Liver (tissue), 3 donors: Measurements from ENCODE around the gene ERMARD.

Source experiments
- ATF3 ChIP-seq: IDR thresholded peaks from 2 replicates; pipeline ENCODE4 v1.6.1; 2016; ENCODE audit warnings: antibody characterized with exemption
- CTCF ChIP-seq: fragments of 150-350 bp; IDR thresholded peaks from 2 replicates; pipeline ENCODE4 v1.5.1; 2017; ENCODE audit warnings: improper control_type of control experiment, low read depth, low read length; ENCODE audit not compliant: missing input control
- EGR1 ChIP-seq, 2 donors: IDR thresholded peaks; 2 replicates each; pipeline ENCODE4 v1.6.1; 2016 to 2018; ENCODE audit warnings: antibody characterized with exemption in 2 of 2, low read depth in 2 of 2
- FOXA1 ChIP-seq: IDR thresholded peaks from 2 replicates; pipeline ENCODE4 v1.6.1; 2016; ENCODE audit warnings: antibody characterized with exemption
- GABPA ChIP-seq, 2 donors: IDR thresholded peaks in 1 of 2; conservative IDR thresholded peaks in 1 of 2; 2 replicates each; pipeline ENCODE4 v1.6.1; 2016; ENCODE audit warnings: antibody characterized with exemption in 2 of 2, mild to moderate bottlenecking in 1 of 2, moderate library complexity in 1 of 2
- HNF4A ChIP-seq, 2 donors: conservative IDR thresholded peaks; 2 replicates each; pipeline ENCODE4 v1.6.1; 2016; ENCODE audit warnings: antibody characterized with exemption in 2 of 2, mild to moderate bottlenecking in 2 of 2
- JUND ChIP-seq, 2 donors: IDR thresholded peaks; 2 replicates each; pipeline ENCODE4 v1.6.1; 2016; ENCODE audit warnings: antibody characterized with exemption in 2 of 2
- MAX ChIP-seq: IDR thresholded peaks from 2 replicates; pipeline ENCODE4 v1.6.1; 2016; ENCODE audit warnings: antibody characterized with exemption
- RAD21 ChIP-seq, 2 donors: IDR thresholded peaks; 2 replicates each; pipeline ENCODE4 v1.6.1; 2016; ENCODE audit warnings: antibody characterized with exemption in 2 of 2, mild to moderate bottlenecking in 2 of 2
- REST ChIP-seq: IDR thresholded peaks from 2 replicates; pipeline ENCODE4 v1.6.1; 2016; ENCODE audit warnings: antibody characterized with exemption, mild to moderate bottlenecking
- RXRA ChIP-seq, 2 donors: IDR thresholded peaks; 2 replicates each; pipeline ENCODE4 v1.6.1; 2017 to 2018; ENCODE audit warnings: antibody characterized with exemption in 2 of 2, mild to moderate bottlenecking in 1 of 2
- SP1 ChIP-seq: IDR thresholded peaks from 2 replicates; pipeline ENCODE4 v1.6.1; 2018; ENCODE audit warnings: antibody characterized with exemption, mild to moderate bottlenecking
- TAF1 ChIP-seq: conservative IDR thresholded peaks from 2 replicates; pipeline ENCODE4 v1.6.1; 2016; ENCODE audit warnings: antibody characterized with exemption, mild to moderate bottlenecking
- YY1 ChIP-seq: IDR thresholded peaks from 2 replicates; pipeline ENCODE4 v1.6.1; 2016; ENCODE audit warnings: antibody characterized with exemption, mild to moderate bottlenecking
- donor health status: healthy.
- donor health status: healthy.

GRCh38 chr6:169738976-169739529 is 12.4 kb upstream of the ERMARD start:
- no peak for TF ChIP-seq TAF1
- no peak for TF ChIP-seq MAX
- TF ChIP-seq JUND (IDR thresholded peaks at IDR 0.05) = no peak
- TF ChIP-seq CTCF = no peak
- no peak for TF ChIP-seq RAD21 (IDR thresholded peaks at IDR 0.05)
- no peak for TF ChIP-seq FOXA1
- no peak for TF ChIP-seq SP1
- no peak for TF ChIP-seq GABPA (IDR thresholded peaks at IDR 0.05 in 1 of 2, conservative IDR thresholded peaks at IDR 0.05 in 1 of 2)
- no peak for TF ChIP-seq YY1
- TF ChIP-seq REST = no peak
- TF ChIP-seq ATF3 = no peak
- no peak for TF ChIP-seq RXRA (IDR thresholded peaks at IDR 0.05)
- TF ChIP-seq HNF4A (conservative IDR thresholded peaks at IDR 0.05) = no peak
- no peak for TF ChIP-seq EGR1 (IDR thresholded peaks at IDR 0.05; ENCODE audit: low read depth in 2 of 2)
